HepG2 (cell line): ENCODE measurements around the gene SNAPIN. TPM values are rescaled to one million over a fixed set of nuclear protein-coding genes. Genes with fewer than 3 reads are reported as not detected.

Source experiments
- GATAD1 ChIP-seq: IDR thresholded peaks from 2 replicates; pipeline ENCODE4 v1.6.1; 2016; ENCODE audit warnings: missing genetic modification reagents, missing compliant biosample characterization
- KLF12 ChIP-seq: sonication (generic); formaldehyde crosslinking; IDR thresholded peaks from 2 replicates; pipeline ENCODE4 v1.4.0; 2020; ENCODE audit warnings: missing genetic modification reagents, borderline replicate concordance
- RXRB ChIP-seq: IDR thresholded peaks from 2 replicates; pipeline ENCODE4 v1.6.1; 2016; ENCODE audit warnings: borderline replicate concordance, missing genetic modification reagents, missing compliant biosample characterization
- TBL1XR1 ChIP-seq: fragments of 150-350 bp; IDR thresholded peaks from 2 replicates; pipeline ENCODE4 v1.6.1; 2014; ENCODE audit warnings: borderline replicate concordance, low read length; ENCODE audit not compliant: partially characterized antibody
- TBX3 ChIP-seq: fragments of 450-650 bp; IDR thresholded peaks from 2 replicates; pipeline ENCODE4 v1.6.1; 2017; ENCODE audit warnings: antibody characterized with exemption, mild to moderate bottlenecking, inconsistent platforms, borderline replicate concordance
- ZNF790 ChIP-seq: sonication (generic); formaldehyde crosslinking; IDR thresholded peaks from 2 replicates; pipeline ENCODE4 v1.8.0; 2022; ENCODE audit warnings: missing genetic modification reagents, mild to moderate bottlenecking, borderline replicate concordance
- ZNF879 ChIP-seq: sonication (generic); formaldehyde crosslinking; IDR thresholded peaks from 2 replicates; pipeline ENCODE4 v1.8.1; 2023; ENCODE audit warnings: missing genetic modification reagents
- polyA plus RNA-seq, 8 experiments: library from polyadenylated mRNA; depleted of rRNA in 3 of 8; stranded (reverse) in 7 of 8; unstranded in 1 of 8; fragments of >200 nt; fragmentation: Illumina TruSeq in 4 of 8; extraction: Trizol in 4 of 8; gene quantifications; 2 replicates each; pipeline versions ENCODE4 v1.2.1 to v1.2.3, GENCODE V29; 2011 to 2016; ENCODE audit warnings: low read depth in 4 of 8, missing spikeins in 1 of 8, mixed read lengths in 1 of 8; ENCODE audit not compliant: insufficient read depth in 1 of 8
- total RNA-seq, 5 experiments: library from RNA; depleted of rRNA; stranded (reverse); fragments of >200 nt; fragmentation: Illumina TruSeq; extraction: Trizol; gene quantifications; 2 replicates each; pipeline ENCODE4 v1.2.3, GENCODE V29; 2016; ENCODE audit warnings: low read depth in 1 of 5
- TF ChIP-seq, protein P1 (sequence below), 2 experiments: sonication (generic) in 1 of 2; formaldehyde crosslinking in 1 of 2; IDR thresholded peaks; 2 replicates each; pipeline versions ENCODE4 v1.6.1 to v1.9.0; 2014 to 2022; ENCODE audit warnings: antibody characterized with exemption in 1 of 2, borderline replicate concordance in 1 of 2, inconsistent platforms in 1 of 2, low read depth in 1 of 2, missing genetic modification reagents in 1 of 2
- TF ChIP-seq, protein P2 (sequence below): sonication (generic); formaldehyde crosslinking; IDR thresholded peaks from 2 replicates; pipeline ENCODE4 v1.4.0; 2020; ENCODE audit warnings: missing genetic modification reagents
- TF ChIP-seq, protein P3 (sequence below): sonication (generic); formaldehyde crosslinking; IDR thresholded peaks from 2 replicates; pipeline ENCODE4 v1.9.0; 2022; ENCODE audit warnings: low read depth, missing genetic modification reagents
- TF ChIP-seq, protein P4 (sequence below): sonication (generic); formaldehyde crosslinking; IDR thresholded peaks from 2 replicates; pipeline ENCODE4 v1.4.0; 2020; ENCODE audit warnings: missing genetic modification reagents
- TF ChIP-seq, protein P5 (sequence below): sonication (generic); formaldehyde crosslinking; IDR thresholded peaks from 2 replicates; pipeline ENCODE4 v1.5.1; 2020; ENCODE audit warnings: mild to moderate bottlenecking, missing genetic modification reagents, moderate library complexity
- TF ChIP-seq, protein P6 (sequence below): IDR thresholded peaks from 2 replicates; pipeline ENCODE4 v1.6.1; 2016

Gene SNAPIN
- total and polyA plus RNA-seq, 2 of the 13 experiments (the other 11 are each of a cell fraction or from before 2014, with no cell fraction given) = 23.9 to 25.7 TPM

DNA sequence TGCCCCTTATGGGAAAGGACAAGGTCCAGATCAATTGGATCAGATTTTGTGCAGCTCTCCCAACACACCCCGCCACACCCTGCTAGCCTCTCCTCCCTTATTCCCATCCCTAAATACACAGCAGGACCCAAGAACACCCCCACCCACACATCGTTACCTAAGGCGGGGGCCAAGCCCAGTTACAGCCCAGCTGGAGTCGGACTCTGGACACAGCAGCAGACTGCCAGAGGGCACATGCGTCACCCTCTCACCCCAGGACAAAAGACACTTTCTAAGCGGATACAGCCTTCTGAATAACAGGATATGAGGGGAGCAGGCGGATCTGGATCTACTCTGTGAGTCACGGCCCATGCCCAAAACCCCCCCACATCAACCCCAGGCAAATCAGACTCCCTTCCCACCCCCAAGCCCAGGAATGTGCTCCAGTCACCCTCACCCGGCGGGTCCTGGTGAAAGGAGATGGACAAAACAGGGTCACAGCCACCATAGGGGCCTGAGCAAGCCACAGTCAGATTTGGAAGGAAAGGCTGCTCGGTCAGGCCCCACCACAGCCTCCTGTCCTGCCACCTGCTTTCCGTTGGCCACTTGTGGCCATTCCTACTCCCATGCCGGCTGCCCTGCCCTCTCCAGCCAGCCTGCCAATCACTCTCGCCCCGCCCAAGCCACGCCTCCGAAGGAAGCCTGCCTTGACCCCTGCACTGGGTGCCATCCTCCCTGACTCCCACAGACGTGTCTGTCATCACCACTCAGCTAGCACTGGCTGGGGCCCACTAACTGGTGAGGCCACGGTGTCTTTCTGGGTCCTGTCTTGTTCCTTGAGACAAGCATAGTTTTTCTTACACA lies 49.5 kb upstream of the SNAPIN start (continued):
- TF ChIP-seq, protein P1, sequence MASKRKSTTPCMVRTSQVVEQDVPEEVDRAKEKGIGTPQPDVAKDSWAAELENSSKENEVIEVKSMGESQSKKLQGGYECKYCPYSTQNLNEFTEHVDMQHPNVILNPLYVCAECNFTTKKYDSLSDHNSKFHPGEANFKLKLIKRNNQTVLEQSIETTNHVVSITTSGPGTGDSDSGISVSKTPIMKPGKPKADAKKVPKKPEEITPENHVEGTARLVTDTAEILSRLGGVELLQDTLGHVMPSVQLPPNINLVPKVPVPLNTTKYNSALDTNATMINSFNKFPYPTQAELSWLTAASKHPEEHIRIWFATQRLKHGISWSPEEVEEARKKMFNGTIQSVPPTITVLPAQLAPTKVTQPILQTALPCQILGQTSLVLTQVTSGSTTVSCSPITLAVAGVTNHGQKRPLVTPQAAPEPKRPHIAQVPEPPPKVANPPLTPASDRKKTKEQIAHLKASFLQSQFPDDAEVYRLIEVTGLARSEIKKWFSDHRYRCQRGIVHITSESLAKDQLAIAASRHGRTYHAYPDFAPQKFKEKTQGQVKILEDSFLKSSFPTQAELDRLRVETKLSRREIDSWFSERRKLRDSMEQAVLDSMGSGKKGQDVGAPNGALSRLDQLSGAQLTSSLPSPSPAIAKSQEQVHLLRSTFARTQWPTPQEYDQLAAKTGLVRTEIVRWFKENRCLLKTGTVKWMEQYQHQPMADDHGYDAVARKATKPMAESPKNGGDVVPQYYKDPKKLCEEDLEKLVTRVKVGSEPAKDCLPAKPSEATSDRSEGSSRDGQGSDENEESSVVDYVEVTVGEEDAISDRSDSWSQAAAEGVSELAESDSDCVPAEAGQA (IDR thresholded peaks at IDR 0.05; ENCODE audit: low read depth) = no peak
- TF ChIP-seq, protein P1 (CRISPR knock-in tag; IDR thresholded peaks at IDR 0.05; ENCODE audit: borderline replicate concordance) = no peak
- TF ChIP-seq, protein P2, sequence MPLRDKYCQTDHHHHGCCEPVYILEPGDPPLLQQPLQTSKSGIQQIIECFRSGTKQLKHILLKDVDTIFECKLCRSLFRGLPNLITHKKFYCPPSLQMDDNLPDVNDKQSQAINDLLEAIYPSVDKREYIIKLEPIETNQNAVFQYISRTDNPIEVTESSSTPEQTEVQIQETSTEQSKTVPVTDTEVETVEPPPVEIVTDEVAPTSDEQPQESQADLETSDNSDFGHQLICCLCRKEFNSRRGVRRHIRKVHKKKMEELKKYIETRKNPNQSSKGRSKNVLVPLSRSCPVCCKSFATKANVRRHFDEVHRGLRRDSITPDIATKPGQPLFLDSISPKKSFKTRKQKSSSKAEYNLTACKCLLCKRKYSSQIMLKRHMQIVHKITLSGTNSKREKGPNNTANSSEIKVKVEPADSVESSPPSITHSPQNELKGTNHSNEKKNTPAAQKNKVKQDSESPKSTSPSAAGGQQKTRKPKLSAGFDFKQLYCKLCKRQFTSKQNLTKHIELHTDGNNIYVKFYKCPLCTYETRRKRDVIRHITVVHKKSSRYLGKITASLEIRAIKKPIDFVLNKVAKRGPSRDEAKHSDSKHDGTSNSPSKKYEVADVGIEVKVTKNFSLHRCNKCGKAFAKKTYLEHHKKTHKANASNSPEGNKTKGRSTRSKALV (CRISPR knock-in tag) = no peak
- TF ChIP-seq, protein P3, sequence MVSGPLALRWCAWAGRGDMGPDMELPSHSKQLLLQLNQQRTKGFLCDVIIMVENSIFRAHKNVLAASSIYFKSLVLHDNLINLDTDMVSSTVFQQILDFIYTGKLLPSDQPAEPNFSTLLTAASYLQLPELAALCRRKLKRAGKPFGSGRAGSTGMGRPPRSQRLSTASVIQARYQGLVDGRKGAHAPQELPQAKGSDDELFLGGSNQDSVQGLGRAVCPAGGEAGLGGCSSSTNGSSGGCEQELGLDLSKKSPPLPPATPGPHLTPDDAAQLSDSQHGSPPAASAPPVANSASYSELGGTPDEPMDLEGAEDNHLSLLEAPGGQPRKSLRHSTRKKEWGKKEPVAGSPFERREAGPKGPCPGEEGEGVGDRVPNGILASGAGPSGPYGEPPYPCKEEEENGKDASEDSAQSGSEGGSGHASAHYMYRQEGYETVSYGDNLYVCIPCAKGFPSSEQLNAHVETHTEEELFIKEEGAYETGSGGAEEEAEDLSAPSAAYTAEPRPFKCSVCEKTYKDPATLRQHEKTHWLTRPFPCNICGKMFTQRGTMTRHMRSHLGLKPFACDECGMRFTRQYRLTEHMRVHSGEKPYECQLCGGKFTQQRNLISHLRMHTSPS = peak; percentile 78; the same call in 1 of the 2 replicates
- 0 out of 2 replicates have a peak, but pooled peaks have one; percentile 34 for TF ChIP-seq TBX3
- peak; percentile 56; the same call in 1 of the 2 replicates for TF ChIP-seq ZNF790 (CRISPR knock-in tag)
- TF ChIP-seq GATAD1 (CRISPR knock-in tag) = 0 out of 2 replicates have a peak, but pooled peaks have one; percentile 18
- TF ChIP-seq ZNF879 (CRISPR knock-in tag) = 0 out of 2 replicates have a peak, but pooled peaks have one; percentile 38
- TF ChIP-seq RXRB (CRISPR knock-in tag) = peak; percentile 53; the same call in 1 of the 2 replicates
- TF ChIP-seq, protein P4, sequence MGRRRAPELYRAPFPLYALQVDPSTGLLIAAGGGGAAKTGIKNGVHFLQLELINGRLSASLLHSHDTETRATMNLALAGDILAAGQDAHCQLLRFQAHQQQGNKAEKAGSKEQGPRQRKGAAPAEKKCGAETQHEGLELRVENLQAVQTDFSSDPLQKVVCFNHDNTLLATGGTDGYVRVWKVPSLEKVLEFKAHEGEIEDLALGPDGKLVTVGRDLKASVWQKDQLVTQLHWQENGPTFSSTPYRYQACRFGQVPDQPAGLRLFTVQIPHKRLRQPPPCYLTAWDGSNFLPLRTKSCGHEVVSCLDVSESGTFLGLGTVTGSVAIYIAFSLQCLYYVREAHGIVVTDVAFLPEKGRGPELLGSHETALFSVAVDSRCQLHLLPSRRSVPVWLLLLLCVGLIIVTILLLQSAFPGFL (CRISPR knock-in tag) = no peak
- TF ChIP-seq, protein P5, sequence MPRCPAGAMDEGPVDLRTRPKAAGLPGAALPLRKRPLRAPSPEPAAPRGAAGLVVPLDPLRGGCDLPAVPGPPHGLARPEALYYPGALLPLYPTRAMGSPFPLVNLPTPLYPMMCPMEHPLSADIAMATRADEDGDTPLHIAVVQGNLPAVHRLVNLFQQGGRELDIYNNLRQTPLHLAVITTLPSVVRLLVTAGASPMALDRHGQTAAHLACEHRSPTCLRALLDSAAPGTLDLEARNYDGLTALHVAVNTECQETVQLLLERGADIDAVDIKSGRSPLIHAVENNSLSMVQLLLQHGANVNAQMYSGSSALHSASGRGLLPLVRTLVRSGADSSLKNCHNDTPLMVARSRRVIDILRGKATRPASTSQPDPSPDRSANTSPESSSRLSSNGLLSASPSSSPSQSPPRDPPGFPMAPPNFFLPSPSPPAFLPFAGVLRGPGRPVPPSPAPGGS = peak; percentile 8; the same call in 1 of the 2 replicates
- TF ChIP-seq KLF12 (CRISPR knock-in tag) = no peak
- TF ChIP-seq, protein P6, sequence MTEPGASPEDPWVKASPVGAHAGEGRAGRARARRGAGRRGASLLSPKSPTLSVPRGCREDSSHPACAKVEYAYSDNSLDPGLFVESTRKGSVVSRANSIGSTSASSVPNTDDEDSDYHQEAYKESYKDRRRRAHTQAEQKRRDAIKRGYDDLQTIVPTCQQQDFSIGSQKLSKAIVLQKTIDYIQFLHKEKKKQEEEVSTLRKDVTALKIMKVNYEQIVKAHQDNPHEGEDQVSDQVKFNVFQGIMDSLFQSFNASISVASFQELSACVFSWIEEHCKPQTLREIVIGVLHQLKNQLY (CRISPR knock-in tag) = peak; percentile 35; the same call in 1 of the 2 replicates
- TF ChIP-seq TBL1XR1 = peak; percentile 23
